ENCODE measurements around the gene B4GAT1. TPM values are rescaled to one million over a fixed set of nuclear protein-coding genes. Genes with fewer than 3 reads are reported as not detected.
A peak's percentile ranks its signal among the peaks of the same experiment; 100 is the strongest.
"Not testable (repeated sequence)": the region's sequence is repeated elsewhere in the genome, so short reads cannot be mapped to it uniquely, and the experiment has no call there.

The B4GAT1 gene
- total RNA-seq, 2 donors from 2014 or later = 37.9 to 41.1 TPM

DNA sequence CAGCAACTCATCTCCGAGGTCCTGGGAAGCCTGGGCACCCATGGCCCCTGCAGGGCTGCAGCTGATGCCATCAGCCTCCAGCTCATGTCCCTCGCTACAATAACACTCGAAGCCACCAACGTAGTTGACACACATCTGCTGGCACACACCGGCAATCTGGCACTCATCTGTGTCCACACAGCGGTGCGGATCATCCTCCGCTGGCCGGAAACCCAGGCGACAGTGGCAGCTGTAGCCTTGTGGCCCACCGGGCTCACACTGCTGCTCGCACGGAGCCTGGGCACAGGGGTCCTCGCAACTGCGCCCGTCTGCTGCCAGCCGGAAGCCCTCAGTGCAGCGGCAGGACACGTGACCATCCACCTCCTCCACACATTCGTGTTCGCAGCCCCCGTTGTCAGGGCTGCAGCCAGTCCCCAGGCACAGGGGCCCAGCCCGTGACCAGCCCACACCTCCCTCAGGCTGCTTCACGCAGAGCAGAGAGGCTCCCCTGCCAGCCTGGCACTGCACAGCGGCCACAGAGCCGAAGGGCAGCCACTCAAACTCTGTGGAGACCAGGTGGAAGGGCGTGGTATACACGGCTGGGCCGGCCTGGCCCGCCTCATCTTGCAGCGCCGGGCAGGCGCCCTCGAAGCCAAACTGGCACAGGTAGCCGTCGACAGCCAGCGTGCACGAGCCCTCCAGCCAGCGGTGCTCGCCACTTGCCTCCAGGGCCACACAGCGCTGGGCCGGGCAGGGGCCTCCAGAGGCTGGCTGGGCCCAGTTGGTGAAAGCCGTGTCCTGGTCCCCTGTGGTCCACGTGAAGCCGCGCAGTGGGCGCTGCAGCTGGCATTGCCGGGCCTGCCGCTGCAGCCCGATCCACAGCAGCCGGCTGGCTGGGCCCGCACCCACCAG, 31.3 kb downstream of the B4GAT1 start:
- no peak for DNase-seq
- ATAC-seq = no peak
- intact Hi-C loops (cut with DNase I) = no loop called here

DNA sequence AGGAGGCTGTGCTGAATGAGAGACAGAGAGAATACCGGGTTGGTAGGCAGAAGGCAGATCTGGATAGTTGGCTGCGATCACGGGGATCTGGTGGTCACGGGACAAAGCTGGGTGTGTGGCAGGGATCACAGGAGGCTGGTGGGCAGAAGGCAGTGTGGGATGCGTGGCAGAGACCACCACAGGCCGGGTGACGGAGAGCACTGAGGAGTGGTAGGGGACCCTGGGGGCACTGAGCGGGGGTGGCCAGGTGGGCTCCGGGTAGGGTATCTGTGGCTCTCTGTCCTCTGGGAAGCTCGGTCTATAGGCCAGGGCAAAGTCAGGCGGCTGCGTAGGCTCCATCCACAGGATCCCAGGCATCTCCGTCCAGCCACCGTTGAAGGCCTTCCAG, 31.9 kb downstream of the B4GAT1 start:
- intact Hi-C loops (cut with DNase I) = no loop called here
- ATAC-seq = no peak
- DNase-seq = no peak

DNA sequence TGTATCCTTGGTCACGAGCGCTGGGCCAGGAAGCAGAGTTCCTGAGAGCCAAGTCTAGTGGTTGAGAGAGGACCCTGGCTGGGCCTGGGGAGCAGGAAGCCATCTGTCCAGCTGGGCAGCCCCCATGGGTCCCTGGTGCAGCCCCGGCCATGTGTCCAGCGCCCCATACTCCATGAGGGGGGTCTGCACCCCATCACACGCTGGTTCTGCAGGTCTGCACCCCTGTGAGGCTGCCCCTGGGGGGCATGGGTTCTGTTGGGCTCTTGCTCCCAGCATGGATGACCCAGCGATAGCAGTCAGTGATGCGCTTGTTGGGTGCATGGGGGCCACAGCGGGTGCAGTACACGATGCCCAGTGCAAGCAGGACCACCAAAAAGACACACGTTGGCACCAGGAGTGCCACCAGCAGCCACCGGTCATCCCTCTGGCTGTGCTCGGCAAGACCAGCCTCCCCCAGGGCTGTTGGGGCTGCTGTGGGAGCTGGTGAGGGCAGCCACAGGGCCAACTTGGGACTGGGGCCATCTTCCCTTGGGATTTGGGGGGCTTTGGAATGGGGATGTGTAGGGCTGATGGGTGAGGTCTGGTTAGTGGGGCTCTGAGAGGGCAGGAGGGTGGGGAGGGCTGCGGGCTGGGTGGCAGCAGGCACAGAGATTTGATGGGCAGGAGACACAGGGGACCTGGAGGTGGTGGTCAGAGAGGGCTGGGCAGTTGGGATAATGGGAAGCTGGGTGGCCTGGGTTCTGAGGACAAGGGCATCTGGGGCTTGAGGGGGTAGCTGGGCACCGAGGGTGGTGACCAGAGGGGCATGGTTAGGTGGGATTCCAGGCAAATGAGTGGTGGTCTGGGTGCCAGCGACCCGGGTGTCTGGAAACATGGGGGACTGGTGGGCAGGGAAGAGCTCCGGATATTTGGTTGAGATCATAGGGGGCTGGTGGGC, 32.6 kb downstream of the B4GAT1 start:
- DNase-seq (no peak), ATAC-seq (no peak)
- intact Hi-C loops (cut with DNase I) = loop anchor here in 1 of 2 donors (5.0 kb wide), 1 partner anchor 72 kb away; no protein-coding TSS in a partner anchor

DNA sequence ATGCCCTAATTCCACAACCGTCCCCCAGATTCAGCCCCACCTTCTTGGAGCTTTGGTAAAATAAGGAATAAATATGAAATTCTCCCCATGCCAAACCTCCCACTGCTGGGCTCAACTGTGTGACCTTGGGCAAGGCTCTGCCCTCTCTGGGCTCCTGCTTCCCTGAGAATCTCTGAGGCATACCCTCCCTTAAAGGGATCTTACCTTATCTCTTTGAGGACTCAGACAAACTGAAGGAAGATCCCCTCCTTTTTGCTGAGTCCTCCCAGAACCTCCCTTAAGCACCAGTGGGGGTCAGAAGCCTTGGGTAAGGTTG, 33.3 kb downstream of the B4GAT1 start:
- intact Hi-C loops (cut with DNase I) = loop anchor here in 1 of 2 donors (5.0 kb wide), 1 partner anchor 73 kb away; no protein-coding TSS in a partner anchor
- ATAC-seq (no peak), DNase-seq (no peak)

DNA sequence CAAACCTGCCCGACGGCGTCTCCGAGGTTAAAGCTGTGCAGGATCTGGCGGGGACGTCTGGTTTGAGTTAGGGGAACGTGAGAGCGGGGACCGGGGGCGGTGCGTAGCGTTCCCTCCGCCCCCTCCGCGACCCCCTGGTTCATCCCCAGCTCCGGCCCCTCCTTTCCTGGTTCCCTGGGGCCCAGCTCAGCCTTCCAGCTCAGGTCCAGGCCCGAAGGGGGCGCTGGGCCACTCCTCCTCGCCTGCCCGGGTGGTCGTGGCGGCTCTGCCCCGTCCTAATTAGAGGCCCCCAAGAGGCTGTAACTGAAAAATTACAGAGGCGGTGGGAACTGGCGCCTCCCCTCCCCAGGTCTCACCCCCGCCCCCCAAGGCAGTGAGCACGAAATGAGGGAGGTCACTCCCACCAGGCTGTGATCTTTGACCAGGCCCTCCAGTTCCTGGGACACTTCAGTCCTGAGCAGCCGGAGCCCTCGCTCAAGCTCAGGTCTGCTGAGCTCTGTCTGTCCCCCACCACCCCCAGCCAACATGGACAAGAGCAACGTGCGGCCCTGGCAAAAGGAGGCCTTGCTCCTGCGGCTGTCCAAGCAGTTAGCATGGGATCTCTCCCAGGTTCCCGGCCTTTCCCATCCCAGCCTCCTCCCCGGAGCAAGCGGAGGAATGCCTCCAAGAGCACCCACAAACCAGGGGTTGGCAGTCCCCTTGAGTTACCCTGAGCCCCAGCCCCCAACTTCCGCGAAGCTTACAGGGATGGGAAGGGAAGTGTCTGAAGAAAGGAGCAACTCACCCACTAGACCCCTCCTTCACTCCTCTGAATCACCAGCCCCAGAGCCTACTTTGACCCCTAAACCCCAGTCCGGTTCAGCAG, 33.9 kb downstream of the B4GAT1 start:
- intact Hi-C loops (cut with DNase I) = loop anchor here in 1 of 2 donors (5.0 kb wide), 1 partner anchor 74 kb away; no protein-coding TSS in a partner anchor
- peak; percentile 39 for DNase-seq
- ATAC-seq = no peak

DNA sequence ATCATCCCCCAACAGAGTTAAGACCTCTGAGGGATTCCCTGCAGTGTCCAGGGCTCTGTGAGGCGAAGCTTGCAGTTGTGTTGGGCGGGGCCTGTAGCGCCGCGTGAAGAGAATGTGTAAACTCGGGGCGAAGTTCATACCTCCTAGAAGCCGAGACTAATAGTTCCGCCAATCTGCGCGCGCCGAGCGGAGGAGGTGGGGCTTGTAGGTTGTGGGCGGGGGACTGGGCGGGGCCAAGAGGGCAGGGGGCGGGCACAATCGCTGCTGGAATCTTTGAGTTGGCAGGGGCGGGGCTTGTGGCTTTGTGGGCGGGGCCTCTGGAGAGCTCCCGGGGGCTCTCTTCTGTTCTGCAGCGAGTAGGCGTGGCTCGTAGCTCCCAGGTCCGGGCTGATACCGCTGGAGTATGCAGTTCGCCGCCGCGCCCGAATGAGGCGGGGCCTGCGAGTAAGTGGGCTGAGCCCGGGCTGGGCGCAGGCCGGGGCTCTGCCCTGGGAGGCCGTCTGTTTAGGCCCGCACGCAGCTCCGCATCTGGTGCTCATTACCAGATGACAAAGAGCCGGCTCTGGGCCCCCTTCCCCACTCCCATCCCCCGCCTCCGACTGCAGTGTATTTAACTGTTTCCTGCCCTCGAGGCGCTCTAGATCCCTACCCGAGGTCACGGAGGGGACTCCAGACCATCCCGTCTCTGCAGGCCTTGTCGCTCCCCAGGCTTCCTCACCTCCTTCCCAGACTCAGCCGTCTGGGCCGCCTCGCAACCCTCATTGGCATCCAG, 34.7 kb downstream of the B4GAT1 start:
- ATAC-seq (peak; percentile 82 to 90), DNase-seq (peak; percentile 99)
- intact Hi-C loops (cut with DNase I) = loop anchor here in 1 of 2 donors (1.0 to 5.0 kb wide), 2 partner anchors 16 to 75 kb away; no protein-coding TSS in a partner anchor

DNA sequence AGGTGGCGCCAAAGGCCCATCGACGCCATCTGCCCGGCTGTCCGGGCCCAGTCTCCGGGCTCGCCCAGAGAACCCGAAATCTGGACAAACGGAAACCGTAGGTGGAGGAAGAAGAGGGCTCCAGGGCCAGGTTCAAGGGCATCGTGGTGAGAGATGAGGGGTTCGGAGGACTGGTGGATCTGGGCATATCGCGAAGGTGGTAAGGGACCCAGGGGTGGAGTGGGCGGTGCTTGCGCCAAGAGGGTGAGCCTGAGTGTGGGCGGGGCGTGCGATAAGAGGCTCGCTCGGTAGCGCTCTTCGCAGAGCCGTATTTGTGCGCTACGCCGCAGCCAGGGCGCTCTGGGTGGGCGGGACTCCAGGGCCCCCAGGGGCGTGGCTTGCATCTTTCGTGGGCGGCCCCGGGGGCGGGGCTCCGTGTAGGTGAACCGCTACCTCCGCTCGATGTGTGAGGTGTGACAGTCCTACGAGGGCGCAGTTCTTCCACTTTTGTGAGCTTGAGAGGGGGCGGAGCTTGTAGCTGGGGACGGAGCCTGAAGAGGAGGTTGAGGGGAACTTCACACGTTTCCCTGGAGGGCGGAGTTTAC, 35.4 kb downstream of the B4GAT1 start:
- intact Hi-C loops (cut with DNase I) = loop anchor here in 1 of 2 donors (1.0 to 5.0 kb wide), 2 partner anchors 16 to 75 kb away; no protein-coding TSS in a partner anchor
- peak; percentile 79 to 86 for ATAC-seq
- peak; percentile 94 for DNase-seq

DNA sequence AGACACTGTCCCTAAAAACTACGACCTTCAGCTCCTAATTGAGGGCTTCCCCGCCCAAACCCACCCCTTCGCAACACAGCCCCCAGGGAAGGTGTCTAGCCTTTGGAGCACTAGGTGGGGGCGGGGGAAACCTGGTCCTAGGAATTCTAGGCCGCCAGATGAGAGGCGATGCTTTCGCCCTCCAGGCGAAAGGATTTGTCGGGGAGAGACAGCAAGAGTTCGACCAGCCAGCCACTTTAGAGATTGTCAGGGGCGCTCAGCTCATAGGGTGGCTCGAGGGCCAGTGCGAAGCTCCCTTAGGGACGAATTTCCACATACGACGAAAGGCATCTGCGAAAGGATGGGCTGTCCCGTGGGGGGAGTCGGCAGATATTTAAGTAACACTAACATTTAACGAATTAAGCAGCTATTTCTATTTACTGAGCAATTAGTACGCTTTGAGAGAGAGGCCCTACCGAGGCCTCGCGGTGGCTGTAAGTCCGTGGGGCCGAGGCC, 35.9 kb downstream of the B4GAT1 start:
- intact Hi-C loops (cut with DNase I) = loop anchor here in 1 of 2 donors (5.0 kb wide), 1 partner anchor 76 kb away; no protein-coding TSS in a partner anchor
- ATAC-seq (no peak), DNase-seq (no peak)

DNA sequence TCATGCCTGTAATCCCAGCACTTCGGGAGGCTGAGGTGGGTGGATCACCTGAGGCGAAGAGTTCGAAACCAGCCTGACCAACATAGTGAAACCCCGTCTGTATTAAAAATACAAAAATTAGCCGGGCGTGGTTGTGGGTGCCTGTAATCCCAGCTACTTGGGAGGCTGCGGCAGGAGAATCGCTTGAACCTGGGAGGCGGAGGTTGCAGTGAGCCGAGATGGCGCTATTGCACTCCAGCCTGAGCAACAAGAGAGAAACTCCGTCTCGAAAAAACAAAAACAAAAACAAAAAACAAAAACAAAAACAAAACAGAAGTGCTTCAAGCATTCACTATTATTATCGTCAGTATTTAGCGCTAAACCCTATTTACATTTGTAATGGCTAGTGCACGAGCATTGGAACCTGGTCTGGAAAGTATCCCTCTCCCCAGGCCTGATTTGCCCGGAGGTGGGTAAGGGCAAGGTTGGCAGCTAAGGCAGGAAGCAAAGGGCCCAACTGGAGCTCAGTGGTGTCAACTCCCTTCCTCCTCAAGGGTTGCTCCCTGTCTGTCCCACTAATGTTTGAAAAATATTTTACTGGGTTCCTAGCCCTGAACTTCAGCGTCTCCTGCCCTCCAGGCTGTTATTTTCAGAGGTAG, 36.5 kb downstream of the B4GAT1 start:
- intact Hi-C loops (cut with DNase I) = loop anchor here in 1 of 2 donors (5.0 kb wide), 1 partner anchor 76 kb away; no protein-coding TSS in a partner anchor
- not testable (repeated sequence) for DNase-seq

DNA sequence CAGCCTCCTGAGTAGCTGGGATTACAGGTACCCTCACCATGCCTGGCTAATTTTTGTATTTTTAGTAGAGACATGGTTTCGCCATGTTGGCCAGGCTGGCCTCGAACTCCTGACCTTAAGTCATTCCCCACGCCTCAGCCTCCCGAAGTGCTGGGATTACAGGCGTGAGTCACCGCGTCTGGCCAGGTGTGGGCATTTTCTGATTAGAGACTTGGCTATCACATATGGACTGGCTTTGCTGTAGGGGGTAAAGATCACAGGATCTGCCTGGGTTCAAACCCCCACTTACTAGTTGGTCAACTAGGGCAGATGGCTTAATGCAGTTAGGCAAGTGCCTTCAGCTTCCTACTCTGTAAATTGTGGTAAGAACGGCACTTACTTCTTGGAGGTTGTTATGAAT, 37.1 kb downstream of the B4GAT1 start:
- DNase-seq (no peak), ATAC-seq (no peak)
- intact Hi-C loops (cut with DNase I) = loop anchor here in 1 of 2 donors (5.0 kb wide), 1 partner anchor 77 kb away; no protein-coding TSS in a partner anchor

More for the DNA sequence above, 36.5 kb downstream of the B4GAT1 start:
- ATAC-seq = not testable (repeated sequence)

DNA sequence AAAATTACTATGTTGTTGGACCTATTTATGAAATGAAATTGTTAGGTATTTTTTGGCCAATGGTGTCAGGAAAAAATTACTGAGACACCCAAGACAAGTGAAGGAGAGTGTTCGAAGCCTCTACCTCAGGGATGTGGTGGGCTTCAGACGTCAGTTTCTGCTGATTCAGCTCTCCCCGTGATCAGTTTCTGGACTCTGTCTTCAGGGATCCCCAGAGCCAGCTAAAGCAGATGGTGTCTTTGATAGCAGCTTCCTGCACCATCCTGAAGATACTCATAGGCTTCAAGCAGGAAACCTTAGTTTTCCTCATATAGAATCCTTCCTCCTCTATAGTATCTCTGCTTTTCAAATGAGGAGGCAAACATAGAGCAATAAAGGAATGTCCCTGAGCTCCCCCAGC, 38.0 kb downstream of the B4GAT1 start:
- no peak for DNase-seq
- no peak for ATAC-seq
- intact Hi-C loops (cut with DNase I) = no loop called here

DNA sequence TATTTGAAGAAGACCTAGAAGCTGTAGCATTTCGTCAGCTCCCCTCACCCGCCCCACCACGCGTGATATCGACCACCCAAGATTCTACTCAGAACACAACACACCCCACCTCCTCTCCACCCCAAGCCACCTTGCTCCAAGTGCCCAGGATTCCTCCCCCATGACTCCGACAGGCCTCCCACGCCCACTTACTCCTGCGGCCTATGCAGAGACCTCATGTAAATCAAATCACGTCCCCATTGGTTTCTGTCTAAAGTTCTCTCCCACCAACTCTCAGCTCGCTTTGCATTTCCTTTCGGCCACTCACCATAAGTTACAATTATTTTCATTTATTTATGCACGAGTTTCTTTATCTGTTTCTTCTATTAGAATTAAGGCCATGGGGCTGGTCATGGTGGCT, 44.8 kb downstream of the B4GAT1 start:
- DNase-seq = no peak
- ATAC-seq = no peak
- intact Hi-C loops (cut with DNase I) = no loop called here

DNA sequence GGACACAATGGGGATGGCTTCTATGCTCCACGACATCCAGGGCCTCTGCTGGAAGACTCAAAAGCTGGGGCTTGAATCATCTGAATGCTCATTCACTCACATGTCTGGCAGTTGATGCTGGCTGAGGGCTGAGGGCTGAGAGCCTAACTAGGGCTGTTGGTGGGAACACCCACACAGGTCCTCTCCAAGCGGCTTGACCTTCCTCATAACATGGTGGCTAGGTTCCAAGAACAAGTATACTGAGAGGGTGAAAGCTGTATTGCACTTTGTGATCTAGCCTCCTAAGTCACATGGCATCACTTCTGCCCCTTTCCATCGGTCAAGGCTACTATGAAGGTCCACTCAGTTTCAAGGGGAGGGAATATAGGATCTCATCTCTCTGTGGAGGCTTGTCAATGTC, 48.2 kb downstream of the B4GAT1 start:
- DNase-seq = no peak
- intact Hi-C loops (cut with DNase I) = no loop called here
- ATAC-seq = peak in 1 of 2 donors; percentile 41

DNA sequence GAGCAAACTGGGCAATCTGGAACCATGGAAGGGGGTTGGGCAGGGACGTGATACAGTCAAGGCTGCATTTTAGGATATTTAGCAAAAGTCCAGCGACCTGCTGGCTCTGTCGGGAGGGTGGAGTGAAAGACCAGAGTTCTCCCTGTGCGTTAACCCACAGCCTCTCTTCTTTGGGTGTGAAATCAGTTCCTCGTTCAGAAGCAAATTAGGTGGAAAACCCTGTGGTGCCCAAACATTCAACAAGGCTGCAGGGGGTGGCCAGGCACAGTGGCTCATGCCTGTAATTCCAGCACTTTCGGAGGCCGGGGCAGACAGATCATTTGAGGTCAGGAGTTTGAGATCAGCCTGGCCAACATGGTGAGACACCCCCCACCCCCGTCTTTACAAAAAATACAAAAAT, 49.8 kb downstream of the B4GAT1 start:
- ATAC-seq (no peak), DNase-seq (no peak)
- intact Hi-C loops (cut with DNase I) = no loop called here

Measured in left cardiac atrium (tissue), 4 donors.